GM18499 (cell line): ENCODE data around the gene HELZ2.
"Not testable (repeated sequence)": the region's sequence is repeated elsewhere in the genome, so short reads cannot be mapped to it uniquely, and the experiment has no call there.

Source experiments
- ATAC-seq: cut with Tn5 transposase; IDR thresholded peaks from one replicate; pipeline ENCODE4 v1.9.1; 2021; ENCODE audit warnings: moderate number of reproducible peaks; ENCODE audit not compliant: insufficient read depth, unreplicated experiment

The HELZ2 gene, protein sequence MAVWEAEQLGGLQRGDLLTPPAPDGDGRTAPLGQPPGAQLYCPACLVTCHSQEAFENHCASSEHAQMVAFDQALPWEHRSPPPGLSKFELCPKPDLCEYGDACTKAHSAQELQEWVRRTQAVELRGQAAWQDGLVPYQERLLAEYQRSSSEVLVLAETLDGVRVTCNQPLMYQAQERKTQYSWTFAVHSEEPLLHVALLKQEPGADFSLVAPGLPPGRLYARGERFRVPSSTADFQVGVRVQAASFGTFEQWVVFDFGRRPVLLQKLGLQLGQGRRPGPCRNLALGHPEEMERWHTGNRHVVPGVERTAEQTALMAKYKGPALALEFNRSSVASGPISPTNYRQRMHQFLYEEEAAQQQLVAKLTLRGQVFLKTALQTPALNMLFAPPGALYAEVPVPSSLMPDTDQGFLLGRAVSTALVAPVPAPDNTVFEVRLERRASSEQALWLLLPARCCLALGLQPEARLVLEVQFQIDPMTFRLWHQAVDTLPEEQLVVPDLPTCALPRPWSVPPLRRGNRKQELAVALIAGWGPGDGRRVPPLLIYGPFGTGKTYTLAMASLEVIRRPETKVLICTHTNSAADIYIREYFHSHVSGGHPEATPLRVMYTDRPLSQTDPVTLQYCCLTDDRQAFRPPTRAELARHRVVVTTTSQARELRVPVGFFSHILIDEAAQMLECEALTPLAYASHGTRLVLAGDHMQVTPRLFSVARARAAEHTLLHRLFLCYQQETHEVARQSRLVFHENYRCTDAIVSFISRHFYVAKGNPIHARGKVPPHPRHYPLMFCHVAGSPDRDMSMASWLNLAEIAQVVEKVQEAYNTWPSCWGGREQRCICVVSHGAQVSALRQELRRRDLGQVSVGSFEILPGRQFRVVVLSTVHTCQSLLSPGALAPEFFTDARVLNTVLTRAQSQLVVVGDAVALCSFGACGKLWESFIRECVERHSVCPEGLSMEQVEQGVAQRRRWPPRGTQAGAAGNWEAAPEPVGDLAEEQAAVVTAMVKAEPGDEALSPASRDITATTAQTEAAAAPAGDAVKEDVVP (N-terminal part only)

DNA sequence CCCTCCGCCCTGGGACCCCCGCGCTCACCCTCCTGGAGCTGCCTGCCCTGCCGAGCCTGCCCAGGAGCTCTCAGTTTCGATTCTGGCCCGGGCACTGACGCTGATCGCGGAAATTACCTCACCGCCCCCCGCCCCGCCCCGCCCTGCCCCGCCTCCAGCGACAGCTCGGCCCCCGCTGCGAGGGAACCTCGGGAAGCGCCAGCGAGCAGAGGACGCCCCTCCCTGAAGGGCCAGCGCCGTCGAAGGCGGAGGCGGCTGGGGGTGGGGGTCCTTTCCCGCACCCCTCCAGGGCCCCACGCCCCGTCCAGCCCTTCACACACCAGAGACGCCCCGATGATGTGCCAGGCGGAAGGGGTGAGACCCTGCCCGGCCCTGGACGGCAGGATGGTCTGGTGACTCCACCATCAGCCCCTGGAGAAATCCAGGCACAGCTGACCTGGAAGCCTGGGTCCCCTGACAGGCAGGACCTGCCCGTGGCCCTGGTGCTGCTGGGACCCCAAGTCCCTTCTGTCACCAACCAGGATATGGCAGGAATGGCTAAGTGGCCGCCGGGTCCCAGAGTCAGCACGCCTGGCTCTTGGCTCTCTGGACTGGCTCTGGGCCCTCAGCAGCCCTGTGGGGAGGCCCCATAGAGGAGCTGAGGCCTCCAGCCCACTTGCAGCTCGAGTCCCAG lies at the start of gene HELZ2:
HELZ2 (minus strand) TSS at position 84 of the 673 bp plus-strand sequence. CDS start 1,854 bp downstream, outside the sequence.
- ATAC-seq: no peak

- ATAC-seq: no peak
Measured at GRCh38 chr20:63622732-63623131, 48.7 kb upstream of the HELZ2 start.

DNA sequence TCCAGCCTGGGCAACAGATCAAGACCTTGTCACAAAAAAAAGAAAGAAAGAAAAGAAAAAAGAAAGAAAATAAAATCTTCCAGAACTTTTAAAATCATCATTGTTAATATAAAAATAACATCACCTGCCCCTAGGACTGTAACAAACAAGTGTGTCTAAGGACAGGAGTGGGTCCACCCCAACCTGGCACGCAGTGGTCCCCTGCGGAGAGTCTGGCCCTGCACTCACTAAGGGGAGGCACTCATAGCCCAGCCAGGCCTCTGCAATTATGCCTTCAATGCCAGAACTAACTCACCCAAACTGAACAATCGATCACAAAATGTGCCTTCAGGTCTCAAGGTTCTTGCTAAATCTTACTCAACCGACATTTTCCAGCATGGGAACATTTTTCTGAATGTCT lies 48.1 kb upstream of the HELZ2 start:
- ATAC-seq: no peak

DNA sequence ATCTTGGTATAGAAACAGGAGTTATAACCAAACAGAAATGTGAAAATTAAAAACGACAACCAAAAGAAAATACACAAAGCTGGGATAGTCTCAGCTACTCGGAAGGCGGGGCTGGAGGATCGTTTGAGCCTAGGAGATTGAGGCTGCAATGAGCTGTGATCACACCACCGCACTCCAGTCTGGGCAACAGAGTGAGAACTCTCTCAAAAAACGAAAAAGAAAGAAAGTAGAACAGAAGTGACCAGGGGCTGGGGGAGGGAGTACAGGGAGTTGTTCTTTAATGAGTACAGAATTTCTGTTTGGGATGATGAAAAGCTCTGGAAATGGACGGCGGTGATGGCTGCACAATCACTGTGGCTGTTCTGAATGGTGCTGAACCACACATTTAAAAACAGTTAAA lies 47.0 kb upstream of the HELZ2 start:
- ATAC-seq: no peak

DNA sequence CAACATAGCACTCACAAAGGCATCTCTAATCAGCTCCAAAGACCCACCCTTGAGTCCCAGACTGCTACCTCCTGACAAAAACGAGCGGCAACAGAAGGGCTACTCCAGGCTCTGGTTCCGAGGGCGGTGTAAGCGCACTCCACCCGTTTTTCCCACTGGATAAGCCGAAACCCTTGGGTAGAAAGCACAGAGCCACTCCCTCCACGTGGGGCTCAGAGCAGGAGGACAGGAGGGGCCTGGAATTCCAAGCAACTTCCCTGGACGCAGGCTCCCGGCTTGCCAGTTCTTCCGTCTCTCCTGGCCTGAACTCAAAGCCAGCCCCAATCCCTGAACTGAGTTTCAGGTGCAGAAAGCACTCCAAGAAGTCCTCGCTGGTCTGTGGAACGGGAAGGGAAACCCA lies 45.5 kb upstream of the HELZ2 start:
- no peak for ATAC-seq

DNA sequence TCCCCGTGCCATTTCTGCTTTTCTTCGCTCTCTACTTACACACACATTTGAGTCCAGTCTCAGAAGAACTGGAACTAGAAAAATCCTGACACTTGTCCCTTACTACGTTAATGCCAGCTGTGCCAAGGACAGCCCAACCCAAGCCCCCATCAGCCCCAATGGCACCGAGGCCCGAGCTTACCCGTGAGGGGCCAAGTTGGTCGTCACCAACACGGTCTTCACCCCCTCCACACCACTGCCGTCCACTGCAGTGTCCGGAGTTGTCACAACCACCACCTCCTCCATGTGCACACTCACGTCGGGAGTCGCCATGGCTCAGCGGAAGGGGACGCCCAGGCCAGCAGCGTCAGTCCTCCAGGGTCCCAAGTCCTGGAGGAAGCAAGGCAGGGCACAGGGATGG lies 45.0 kb upstream of the HELZ2 start:
- ATAC-seq: no peak

DNA sequence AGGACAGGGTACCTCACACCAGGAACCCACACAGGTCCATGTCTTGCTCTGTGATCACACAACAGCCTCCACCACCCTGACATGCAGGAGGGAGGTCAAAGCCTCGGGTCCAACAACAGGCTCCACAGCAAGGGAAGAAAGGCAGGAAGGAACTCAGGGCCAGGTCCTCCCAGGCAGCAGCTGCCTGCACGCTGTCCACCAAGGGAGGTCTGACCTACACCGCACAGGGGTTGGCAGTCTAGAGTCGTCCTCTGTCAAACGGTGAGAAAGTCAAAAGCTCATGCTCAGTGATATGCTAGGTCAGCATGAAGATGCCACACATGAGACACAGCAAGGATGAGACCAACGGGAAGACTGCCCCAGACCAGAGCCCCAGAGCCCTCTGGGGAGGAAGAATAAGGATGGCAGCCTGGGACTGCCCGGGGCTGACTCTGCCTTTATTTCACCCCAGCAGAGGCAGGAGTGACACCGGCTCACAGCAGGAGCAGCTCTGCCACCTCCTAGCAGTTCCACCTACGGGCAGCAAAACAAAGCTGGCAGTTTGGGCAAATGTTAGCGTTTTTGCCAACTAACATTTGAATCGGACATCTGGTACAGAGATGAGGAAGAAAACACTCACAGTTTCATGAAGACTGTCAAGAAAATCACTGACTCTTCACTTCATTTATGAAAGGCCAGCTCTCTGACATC lies 44.4 kb upstream of the HELZ2 start:
- no peak for ATAC-seq

- ATAC-seq: no peak
Measured at GRCh38 chr20:63617876-63618265, 43.8 kb upstream of the HELZ2 start.

GRCh38 chr20:63617092-63617875 lies 43.2 kb upstream of the HELZ2 start:
- ATAC-seq: no peak

DNA sequence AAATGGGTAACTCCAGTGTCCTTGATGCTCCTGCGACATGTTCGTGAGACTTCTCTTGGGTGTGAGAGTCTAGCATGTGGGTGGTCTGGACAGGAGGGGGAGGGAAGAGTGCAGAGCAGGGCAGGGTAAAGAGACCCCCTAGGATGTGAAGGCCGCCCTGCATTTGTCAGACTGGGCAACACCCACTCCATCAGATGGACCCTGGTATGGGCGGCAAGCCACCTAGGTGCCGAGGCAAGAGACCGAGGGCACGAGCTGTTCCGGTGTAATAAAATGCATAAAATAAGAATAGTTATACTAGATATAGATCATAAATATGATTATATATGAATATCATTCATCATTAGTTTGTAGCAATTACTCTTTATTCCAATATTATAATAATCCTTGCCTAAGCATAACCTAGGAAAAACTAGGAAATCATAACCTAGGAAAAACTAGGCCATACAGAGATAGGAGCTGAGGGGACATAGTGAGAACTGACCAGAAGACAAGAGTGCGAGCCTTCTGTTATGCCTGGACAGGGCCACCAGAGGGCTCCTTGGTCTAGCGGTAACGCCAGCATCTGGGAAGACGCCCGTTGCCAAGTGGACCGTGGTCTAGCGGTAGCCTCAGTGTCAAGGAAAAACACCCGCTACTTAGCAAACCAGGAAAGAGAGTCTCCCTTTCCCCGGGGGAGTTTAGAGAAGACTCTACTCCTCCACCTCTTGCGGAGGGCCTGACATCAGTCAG lies 40.0 kb upstream of the HELZ2 start:
- ATAC-seq: not testable (repeated sequence)

GRCh38 chr20:63612276-63612931 lies 38.4 kb upstream of the HELZ2 start:
- ATAC-seq: no peak

- ATAC-seq: no peak
Measured at GRCh38 chr20:63611646-63612045, 37.6 kb upstream of the HELZ2 start.

DNA sequence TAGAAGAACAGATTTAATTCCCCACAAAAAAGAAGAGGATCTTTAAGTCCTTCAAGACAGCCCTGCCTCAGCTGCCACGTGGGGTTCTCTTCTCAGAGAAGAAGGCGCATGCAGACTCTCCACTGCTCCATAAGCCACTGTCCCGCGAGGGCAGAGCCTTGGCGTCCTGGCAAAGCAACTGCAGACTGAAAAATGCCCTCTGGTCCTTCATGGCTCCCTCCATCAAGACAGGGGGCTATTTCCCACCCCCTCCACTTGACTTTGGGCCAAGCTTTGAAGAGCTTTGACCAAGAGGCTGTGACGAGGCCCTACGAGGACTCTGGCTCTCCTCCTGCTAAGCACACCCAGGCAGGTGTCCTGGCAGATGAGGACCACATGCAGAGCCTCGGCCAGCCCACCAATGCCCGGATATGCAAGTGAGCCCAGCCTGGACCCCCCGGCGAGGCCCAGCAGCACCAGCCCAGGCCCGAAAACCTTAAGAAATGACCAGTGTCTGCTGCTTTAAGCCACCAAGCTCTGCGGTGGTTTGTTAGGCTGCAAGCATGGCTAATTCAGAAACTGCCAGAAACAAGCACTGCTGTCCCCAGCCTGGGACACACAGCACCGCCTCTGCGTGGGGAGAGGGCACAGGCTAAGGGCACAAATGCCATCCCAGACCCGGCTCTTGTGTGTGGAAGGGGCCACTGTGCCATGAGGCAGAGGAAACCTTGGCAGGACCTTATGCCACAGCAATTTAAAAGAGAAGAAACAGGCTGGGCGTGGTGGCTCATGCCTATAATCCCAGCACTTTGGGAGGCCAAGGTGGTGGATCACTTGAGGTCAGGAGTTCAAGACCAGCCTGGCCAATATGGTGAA lies 36.8 kb upstream of the HELZ2 start:
- ATAC-seq: no peak

DNA sequence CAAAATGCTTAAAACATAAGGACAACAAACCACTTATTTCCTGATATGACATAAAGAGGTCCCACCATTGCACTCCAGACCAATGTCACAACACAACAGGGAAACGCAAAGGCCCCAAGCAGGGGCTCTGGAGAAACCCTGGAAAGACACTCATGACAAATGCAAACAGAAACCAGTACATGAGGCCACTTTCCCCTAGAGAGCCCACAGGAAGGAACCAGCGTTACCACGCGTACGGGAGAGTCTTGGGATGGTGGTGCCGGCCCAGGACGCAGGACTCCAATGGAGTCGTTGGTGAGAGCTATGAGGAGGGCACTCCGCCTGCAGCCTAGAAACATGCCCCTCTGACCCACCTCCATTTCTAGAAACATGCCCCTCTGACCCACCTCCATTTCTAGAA lies 32.6 kb upstream of the HELZ2 start:
- ATAC-seq: no peak

DNA sequence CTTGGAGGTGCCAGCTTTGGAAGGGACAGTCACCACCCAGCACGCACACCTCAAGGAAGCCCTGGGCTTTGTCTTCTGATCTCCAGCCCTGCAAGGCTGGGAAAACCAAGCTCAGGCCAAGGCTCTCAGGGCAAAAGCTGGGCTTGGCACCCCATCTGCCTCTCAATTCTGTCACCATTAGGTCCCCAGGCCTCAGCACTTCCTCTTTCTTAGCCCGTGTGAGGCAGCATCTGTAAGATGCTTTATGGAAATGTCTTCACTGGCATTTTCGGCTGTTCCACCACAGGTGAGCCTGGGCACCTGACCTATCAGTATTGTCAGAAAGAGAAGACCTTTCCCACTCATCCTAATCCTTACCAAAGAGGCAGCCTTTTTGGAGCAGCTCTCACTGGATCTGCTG lies 28.3 kb upstream of the HELZ2 start:
- ATAC-seq: no peak

- not testable (repeated sequence) for ATAC-seq
Measured at GRCh38 chr20:63601679-63602078, 27.6 kb upstream of the HELZ2 start.

DNA sequence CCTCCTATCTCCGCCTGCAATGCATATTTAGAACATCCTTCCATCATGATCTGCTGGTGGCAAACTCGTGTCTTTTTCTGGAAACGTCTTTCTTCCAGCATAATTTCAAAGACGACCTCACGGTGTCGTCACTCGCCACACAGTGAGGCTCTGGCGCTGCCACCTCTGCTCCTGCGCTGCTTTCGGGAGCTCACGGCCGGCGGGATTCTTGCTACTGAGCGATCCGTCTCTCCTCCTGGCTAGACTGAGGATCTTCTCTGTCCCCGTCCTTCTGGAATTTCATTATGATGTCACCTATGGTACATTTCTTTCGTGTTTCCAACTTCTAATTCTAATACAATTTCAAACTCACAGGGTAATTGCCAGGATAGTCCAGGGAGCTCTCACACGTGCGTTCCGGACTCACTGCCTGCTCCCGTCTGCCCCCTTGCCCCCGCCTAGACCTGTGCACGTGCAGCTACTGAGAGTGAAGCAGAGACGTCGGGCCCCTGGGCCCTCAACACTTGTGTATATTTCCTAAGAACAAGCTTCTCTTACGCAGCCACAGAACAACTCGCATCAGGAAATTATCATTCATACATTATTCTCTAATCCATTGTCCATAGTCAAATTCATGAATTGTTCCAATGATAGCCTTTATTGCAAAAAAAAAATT lies 25.5 kb upstream of the HELZ2 start:
- no peak for ATAC-seq
